HG03159 (cell line): Measurements from ENCODE around the gene C1orf159.
"Not testable (repeated sequence)": the region's sequence is repeated elsewhere in the genome, so short reads cannot be mapped to it uniquely, and the experiment has no call there.

ENCODE experiments used
- ATAC-seq: cut with Tn5 transposase; IDR thresholded peaks from one replicate; pipeline ENCODE4 v1.9.1; 2021; ENCODE audit warnings: mild to moderate bottlenecking, moderate library complexity; ENCODE audit not compliant: unreplicated experiment

C1orf159 gene

DNA sequence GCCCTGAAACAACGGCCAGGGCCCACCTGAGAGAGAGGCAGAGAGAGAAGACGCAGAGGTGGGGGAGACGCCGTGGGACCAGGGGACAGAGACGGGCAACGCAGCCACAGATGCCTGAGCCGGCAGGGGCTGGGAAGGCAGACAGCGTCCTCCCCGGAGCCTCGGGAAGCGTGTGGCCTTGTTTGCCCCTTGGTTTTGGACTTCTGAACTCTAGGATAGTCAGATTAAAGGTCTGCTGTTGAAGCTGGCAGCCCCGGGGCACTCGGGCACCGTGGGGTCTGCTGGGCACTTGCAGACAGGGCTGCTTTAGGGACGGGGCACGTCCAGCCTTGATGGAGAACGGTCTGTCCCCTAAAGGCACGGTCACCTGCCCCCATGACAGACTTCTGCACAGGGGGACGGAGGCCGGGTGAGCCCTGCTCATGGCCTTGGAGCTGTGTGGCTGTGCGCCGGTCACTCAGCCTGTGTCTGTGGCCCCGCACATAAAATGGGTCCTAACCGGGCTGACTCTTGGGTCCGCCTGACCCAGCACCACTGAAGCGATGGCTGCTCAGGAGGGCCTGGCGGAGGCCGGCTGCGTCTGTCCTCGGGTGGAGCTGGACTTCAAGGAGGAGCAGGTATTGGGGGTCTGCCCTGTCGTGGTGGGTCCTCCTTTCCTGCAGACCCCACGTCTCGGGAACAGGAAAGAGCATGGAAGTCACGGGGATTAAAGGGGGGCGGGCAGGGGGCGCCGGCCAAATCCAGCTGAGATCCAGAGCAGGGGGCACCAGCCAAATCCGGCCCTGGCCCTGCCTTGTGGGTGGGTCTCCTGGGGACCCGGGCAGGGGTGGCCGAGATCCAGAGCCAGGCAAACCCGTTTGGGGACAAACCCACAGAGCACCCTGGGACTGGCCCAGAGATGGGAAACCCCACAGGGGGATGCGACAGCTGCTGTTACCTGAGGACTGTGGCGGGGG is 32.2 kb downstream of the C1orf159 start:
- no peak for ATAC-seq

DNA sequence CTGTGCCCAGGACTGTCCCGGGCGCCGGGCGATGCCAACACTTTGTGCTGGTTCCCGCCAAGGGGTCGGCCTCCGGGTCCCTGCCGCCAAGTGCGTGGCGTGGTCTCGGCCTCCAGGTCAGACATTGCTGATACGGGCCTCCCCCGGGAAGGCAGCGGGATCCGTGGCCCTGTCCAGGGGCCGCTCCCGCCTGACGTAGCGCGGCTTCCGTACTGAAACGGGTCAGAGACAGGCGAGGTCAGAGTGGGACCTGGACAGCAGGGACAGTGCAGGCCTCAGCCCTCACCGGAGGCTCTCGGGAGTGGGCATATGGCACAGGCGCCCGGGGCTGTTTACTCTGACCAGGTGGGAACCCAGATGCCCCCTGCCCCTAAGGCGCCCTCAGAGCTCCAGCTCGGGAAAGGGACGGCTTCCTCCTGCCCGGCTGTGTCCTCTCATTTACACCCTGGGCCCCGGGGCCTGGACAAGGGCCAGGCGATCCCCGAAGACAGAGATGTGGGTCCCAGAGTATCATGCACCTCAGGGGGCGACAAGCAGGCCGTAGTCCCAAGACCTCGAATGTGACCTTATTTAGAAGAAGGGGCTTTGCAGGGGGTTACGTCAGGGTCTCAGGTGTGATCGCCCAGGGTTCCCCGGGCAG is 33.0 kb downstream of the C1orf159 start:
- ATAC-seq: no peak

GRCh38 chr1:1082239-1082775 is 33.6 kb downstream of the C1orf159 start:
- ATAC-seq: no peak

DNA sequence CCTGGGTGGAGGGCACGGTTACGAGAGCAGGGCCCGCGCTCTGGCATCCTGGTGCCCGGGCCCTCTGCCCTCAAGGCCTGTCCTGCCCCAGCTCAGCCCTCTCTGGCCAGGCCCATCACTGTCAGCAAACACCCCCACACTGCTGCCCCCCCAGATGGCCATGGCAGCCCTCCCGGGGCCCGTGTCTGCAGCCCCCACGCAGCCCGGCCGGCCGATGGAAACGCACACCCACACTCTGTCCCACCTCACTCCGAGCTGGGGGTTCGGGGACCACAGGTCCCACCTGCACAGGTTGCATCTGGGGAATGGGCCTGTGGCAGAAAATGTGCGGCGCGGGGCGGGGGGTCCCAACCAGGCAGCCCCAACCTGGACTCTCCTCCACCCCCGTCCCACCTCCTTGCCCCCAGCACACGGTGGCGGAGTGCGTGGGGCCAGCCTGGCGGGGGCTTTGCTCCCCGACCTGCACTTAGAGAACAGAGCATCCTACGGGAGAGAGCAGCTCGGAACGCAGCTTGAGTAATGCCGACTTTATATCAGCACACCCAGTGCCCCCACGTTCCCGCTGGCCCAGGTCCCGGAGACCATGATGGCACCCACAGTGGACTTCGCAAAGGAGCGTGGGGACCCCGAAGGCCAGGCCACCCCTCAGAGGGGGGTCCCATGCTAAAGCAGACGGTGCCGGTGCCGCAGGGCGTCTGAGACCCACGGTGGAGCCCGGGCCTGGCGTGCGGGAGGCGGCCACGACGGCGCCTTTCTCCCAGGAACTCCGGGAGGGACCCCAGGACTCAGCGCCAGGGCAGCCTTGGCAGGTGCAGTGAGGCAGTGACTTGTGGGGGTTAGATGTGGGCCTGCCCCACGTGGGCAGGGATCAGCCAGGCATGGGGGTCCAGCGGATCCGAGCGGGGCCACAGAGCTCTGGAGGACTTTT is 34.3 kb downstream of the C1orf159 start:
- ATAC-seq: no peak

DNA sequence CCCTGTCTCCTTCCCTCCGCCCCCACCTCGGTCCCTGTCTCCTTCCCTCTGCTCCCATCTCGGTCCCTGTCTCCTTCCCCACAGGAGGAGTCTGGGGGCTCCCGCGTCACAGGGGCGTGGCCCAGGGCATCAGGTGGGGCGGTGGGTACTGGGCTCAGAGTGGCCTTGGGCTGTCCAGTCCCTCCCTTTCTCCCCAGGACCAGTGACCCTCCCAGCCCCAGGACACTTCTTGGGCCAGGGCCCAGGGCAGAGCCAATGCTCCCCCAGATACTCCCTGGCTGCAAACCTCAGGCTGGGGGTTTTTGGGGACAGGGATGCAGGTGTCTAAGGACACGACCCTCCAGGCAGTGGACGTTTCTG is 35.0 kb downstream of the C1orf159 start:
- no peak for ATAC-seq

DNA sequence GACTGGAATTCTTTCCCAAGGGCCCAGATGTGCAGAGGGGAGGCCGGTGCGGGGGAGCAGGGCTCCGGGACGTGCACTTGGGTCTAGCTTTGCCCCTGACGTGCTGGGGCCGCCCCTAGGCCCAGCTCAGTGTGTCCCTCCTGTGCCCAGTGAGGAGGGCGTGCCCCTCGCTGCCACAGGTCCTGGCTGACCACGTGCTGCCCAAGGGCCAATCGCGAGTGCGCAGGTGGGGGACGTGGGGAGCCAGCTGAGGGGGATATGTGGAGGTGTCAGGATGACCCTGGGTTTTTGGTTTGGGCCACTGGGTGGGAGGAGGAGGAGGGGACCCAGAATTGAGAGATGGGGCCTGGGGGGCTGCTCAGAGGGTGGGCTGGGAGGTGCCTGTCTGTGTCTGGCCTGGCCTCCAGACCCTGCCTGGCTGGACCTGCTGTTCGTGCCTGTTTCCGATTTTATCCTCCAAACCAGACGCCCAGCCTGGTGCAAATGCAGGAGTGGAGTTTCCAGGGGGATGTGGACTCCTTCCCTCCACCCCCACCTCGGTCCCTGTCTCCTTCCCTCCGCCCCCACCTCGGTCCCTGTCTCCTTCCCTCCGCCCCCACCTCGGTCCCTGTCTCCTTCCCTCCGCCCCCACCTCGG is 35.6 kb downstream of the C1orf159 start:
- ATAC-seq: no peak

- ATAC-seq: no peak
Observed at GRCh38 chr1:1079408-1080121, 36.3 kb downstream of the C1orf159 start.

DNA sequence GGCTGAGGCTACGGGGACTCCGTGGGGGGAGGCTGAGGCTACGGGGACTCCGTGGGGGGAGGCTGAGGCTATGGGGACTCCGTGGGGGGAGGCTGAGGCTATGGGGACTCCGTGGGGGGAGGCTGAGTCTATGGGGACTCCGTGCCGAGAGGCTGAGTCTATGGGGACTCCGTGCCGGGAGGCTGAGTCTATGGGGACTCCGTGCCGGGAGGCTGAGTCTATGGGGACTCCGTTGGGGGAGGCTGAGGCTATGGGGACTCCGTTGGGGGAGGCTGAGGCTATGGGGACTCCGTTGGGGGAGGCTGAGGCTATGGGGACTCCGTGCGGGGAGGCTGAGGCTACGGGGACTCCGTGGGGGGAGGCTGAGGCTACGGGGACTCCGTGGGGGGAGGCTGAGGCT is 38.5 kb downstream of the C1orf159 start:
- ATAC-seq: not testable (repeated sequence)

- no peak for ATAC-seq
Observed at GRCh38 chr1:1075148-1075935, 40.5 kb downstream of the C1orf159 start.

GRCh38 chr1:1074631-1075147 is 41.2 kb downstream of the C1orf159 start:
- ATAC-seq: no peak

DNA sequence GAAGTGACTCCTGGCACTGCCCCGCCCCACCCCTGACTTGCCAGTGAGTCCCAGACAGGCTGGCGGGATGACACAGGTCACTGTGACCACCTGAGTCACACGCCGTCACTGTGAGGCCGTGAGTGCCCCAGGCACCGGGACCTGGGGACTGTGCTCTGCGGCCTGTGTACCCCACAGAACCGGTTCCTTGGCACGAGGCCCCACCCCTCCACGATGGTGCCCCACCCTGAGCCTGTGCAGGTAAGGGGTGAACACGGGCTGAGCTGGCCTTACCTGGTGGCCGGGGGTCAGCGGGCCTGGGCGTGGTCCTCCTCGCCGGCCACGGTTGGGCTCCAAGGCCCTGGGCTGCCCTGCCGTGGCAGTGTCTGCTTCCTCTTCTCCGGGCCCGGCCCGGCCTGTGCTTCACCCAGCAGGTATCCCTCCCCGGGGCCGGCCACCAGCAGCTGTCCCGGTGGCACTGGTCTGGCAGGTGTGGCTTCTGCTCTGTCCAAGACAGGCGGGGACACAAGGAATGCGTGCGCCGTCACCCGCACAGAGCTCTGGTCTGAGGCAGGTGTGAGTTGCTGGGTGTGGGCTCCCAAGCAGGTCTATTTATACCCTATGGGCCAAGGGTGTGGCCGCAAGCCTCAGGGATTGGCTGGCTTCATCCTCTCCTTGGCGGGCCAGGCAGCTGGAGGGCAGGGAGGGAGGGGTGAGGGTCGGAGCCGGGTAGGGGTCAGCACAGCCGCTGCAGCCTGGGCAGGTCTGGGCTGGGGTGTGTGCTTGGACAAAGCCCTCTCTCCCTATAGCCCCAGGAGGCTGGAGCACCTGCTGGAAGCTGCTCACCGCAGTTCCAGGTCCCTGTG is 41.9 kb downstream of the C1orf159 start, which contains the start of gene RNF223:
RNF223 (minus strand) TSS at position 564 of the 845 bp plus-strand sequence. CDS start 1,740 bp downstream, outside the sequence.
- ATAC-seq: no peak

DNA sequence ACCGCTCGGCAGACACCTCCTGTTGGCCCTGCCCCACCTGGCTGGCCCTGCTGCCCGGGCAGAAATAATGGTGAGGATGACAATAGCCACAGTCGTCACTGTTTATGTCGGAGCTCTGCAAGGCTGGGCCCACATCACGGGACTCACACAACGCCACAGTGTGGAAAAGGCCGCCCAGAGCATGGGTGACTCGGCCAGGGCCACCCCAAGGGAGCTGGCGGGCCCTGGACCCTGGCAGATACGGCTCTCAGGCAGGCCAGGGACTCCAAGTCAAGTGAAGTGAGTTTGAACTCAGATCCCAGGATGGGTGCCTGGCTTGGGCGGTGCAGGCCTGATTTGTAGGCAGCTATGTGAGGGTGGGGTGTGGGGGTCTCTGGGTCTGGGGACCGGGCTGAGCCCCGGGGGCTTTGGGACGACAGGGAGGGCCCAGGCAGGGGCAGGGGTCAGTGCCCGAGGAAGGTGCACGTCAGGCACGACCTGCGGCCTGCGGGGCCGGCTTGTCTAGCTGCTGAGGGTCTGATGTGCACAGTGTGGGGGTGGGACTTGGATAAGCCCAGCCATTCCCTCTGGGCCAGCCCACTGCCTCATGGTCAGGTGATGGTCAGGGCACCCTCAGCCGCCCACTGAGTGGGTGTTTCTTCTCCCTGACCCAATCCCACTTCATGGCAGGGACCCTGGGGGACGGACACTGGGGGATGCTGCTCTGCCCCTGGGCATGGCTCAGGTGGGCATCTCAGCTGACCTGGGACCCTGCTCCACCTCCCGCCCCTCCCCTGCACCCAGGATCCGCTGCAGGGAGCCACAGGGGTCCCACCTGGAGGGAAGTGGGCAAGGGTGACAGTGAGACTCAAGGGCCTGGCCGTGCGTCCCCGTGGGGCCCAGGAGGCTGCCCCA is 42.8 kb downstream of the C1orf159 start:
- no peak for ATAC-seq

GRCh38 chr1:1072299-1072848 is 43.5 kb downstream of the C1orf159 start:
- no peak for ATAC-seq

- no peak for ATAC-seq
Observed at GRCh38 chr1:1071486-1072298, 44.2 kb downstream of the C1orf159 start.
